ENCODE measurements around the gene UNKL.

The UNKL gene

DNA sequence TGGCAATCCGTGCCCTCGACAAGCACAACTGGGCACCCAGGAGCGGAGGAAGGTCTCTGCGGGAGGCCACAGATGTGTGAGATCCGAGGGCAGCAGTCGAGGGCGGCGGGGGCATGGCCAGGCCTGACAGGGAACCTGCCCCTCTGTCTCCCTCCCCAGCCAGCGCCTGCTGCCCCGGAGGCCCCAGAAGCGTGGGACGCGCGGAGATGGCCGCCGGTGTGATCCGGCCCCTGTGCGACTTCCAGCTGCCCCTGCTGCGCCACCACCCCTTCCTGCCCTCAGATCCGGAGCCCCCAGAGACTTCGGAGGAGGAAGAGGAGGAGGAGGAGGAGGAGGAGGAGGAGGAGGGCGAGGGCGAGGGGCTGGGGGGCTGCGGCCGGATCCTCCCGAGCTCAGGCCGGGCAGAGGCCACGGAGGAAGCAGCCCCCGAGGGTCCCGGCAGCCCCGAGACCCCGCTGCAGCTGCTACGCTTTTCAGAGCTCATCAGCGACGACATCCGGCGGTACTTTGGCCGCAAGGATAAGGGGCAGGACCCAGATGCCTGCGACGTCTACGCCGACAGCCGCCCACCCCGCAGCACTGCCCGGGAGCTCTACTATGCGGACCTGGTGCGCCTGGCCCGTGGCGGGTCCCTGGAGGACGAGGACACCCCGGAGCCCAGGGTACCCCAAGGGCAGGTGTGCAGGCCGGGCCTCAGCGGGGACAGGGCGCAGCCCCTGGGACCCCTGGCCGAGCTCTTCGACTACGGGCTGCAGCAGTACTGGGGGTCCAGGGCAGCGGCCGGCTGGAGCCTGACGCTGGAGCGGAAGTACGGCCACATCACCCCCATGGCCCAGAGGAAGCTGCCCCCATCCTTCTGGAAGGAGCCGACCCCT lies 18.1 kb upstream of the UNKL start:
- in situ Hi-C loops (cut with MboI; ENCODE audit: low sequenced_read_pairs): no loop called here

DNA sequence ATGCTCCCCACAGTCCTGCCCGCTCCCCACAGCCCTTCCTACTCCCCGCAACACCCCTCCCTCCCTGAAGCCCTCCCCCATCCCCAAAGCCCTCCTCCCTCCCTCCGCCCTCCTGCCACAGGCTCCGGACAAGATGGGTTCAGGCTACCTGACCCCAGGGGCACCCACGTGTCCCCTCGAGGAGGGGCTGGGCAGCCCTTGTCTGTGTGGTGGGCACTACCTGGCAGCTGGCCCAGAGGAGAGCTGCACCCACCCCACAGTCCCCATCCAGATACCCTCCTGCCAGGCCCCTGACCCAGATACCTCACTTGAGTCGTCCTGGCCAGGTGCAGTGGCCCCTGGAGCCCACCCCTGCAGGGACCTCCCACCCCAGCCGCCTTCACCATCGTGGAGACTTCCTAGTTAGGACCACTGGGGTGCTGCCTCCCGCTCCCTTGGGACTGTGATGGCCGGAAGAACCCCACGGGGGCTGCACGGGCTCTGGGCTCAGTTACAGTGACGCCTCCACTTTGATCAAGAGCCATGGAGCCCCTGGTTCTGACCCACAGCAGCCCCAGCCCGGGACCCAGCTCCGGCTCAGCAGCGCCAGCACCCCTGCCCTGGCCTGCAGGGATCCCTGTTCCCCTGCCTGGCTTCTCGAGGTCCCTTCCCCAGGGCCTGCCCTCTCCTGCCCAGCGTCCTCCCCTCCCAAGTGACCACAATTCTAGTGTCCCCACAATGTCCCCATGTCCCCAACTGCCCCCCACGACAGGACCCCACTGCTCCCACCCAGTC lies 17.2 kb upstream of the UNKL start:
- in situ Hi-C loops (cut with MboI; ENCODE audit: low sequenced_read_pairs): no loop called here

DNA sequence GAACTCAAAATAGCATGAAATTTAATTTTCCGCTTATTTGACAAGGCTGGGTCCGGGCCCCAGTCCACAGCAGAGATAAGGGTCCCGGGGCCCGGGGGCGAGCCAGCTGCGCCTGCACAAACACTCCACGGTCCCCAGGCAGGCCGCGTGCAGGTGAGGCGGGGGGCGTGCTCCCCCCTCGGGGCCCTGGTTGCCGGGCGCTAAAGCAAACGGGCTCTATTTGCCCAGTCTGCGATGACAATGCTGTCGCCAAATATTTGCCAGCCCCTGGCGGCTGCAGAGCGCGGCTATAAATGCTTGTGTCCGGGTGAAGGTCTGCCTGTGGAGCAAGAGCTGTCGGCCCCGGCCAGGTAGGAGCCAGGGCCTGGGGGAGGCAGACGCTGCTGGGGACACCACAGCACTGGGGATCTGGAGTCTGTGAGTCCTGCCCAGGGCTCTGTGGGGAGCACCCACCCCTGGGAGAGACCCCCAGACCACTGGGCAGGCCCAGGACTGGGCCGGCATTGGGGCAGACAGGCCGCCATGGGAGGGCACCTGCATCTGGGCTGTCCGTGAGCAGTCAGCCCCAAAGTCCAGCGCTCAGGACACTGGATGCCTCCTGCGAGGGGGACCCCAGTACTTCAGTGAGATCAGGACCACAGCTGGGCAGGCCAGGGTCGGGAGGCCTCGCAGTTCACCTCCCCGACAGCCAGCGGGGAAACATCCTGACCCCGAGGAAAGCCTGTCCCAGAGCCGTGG lies 16.4 kb upstream of the UNKL start, which contains the start of gene PERCC1:
Gene PERCC1 (plus strand): TSS at position 320 of the 738 bp plus-strand sequence. CDS start 1,516 bp downstream, outside the sequence.
- in situ Hi-C loops (cut with MboI; ENCODE audit: low sequenced_read_pairs): no loop called here

DNA sequence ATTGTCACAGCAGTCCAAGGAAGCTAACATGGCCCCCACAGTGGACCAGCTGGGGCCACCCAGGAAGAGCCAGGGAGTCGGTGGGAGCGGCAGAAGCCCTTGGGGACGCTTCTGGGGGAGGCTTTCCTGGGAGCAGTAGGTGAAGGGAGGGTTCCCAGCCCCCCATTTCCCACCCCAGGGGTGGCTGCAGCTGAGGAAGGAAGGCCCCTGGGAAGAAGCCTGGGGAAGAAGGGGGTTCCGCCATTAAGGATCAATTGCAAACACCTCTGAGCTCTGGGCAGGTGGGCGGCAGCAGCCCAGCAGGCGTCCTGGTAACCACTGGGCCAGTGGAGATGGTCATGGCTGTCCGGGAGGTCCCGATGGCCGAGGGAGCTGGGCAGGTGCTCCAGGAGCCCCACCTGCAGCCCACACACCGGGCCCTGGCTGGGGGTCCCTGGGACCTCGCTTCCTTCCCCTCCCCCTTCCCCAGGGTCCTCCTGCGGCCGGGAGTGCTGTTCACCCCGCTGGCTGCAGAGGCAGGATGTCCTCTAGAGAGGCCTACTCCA lies 15.8 kb upstream of the UNKL start:
- in situ Hi-C loops (cut with MboI; ENCODE audit: low sequenced_read_pairs): no loop called here

DNA sequence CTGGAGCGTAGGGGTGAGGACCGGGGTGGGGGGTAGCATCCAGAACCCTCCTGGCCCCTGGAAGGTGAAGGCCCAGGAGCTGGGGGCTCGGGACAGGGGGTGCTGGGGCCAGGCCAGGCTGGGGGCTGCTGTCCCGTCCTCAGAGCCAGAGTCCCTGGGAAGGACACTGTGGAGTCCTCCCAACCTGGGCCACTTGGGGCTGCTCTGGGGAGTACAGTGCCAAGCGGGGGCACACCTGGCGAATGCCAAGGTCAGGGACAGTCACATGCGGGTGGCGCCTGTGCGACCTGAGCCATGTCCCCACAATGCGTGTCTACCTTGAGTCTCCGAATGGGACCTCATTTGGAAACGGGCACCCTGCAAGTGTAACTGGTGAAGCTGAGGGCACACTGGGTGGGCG lies 15.1 kb upstream of the UNKL start:
- in situ Hi-C loops (cut with MboI; ENCODE audit: low sequenced_read_pairs): no loop called here

DNA sequence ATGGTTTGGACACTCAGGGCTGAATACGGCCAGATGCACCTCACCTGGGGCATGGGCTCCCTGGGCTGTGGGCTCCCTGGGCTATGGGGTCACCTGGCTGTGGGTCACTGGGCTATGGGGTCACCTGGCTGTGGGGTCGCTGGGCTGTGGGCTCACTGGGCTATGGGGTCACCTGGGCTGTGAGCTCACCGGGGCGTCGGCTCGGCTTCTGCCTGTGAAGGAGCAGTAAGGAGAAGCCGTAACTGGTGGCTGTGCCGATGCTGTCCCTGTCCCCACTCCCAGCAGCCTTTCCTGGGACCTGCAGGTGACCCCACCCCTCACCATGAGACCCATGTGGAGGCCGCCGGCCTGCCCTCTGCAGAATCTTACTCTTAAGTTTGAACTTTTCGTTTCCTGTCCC lies 14.5 kb upstream of the UNKL start:
- in situ Hi-C loops (cut with MboI; ENCODE audit: low sequenced_read_pairs): no loop called here

DNA sequence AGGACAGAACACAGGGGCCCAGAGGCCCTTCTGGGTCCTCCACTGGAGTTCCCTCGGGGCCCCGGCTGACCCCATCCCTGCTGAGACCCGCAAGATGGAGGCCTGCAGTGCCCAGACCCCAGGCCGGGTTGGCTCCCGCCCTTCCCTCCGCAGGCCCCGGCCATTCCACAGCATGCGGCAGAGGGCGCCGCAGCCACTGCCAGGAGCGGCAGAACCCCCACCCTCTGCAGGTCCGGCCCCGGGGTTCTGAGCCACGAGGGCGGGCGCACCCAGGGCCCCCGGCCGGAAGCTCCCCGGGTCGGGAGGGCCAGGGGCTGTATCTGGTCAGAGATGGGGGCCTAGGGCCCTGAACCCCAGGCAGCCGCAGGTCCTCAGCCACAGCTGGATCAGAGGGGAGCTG lies 14.0 kb upstream of the UNKL start:
- in situ Hi-C loops (cut with MboI; ENCODE audit: low sequenced_read_pairs): no loop called here

DNA sequence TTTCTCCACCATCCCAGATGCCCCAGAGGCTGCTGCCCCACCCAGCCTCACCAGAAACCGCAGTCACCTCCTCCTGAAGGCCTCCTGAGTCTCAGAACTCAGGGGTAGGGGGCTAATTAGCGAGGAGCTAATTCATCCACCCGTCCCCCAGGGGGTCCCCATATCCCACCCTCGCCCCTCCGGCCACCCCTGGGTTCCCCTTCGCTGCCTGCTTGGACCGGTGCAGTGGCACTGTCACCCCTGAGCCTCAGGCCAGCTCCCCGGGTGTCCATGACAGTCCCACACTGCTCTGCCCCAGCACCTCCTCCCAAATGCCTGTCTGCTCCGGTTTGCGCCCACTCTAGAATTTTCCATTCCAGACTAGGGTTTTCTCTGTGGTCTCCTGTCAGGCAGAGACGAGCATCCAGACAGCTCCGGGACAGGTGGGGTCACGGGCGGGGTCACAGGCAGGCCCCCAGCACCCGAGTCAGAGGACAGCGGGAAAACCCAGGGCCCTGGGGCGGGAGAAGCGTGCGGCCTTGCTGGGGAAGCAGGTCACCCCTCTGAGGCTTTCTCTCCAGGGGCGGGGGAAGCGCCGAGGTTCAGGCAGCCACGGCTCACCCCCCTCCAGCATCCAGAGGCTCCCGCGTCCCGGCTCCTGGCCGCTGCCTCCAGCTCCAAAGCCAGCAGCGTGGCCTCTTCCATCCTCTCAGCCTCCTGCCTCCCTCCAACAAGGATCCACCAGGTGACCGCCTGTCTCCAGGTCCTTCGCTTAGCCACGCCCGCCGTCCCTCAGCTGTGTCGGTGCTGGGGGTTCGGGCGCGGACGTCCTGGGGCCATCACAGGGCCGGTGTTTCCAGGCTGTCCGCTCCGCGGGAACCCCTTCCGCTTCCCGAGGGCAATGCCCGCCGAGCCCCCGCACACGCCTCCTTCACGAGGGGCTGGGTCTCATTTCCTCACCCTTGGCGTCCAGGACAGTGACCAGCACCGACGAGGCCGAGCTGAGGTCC lies 13.3 kb upstream of the UNKL start:
- in situ Hi-C loops (cut with MboI; ENCODE audit: low sequenced_read_pairs): no loop called here

DNA sequence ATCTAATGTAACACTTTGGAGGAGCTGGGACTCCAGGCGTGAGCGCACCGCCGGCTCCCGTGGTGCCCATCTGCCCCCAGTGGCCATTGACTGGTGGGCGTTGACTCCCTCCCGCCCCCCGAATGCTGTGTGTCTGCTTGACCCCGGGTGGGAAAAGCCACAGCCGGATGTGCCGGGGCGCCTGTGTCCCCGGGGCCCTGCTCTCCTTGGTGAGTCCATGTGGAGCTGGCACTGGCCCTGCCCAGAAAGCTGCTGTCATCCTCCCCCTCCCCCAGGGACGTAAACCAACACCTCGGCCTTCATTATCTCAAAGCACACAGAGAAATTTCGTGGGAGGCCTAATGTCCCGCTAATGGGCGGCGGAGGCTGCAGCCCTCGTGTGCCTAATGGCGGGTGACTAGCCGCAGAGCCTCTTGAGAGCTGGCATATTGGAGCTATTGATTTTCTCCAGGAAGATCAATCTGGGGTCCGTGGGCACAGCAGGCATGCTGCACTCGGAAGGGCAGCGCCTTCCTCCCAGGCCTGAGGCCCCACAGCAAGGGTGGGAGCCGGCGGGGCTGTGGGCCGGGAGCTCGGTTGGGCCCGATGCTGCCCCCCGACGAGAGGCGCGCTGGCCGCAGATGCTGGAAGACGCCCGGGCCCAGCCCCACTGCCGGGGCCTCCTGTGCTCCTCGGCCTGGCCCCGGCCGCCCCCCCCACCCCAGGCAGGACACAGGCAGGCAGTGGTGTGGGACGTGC lies 12.4 kb upstream of the UNKL start:
- in situ Hi-C loops (cut with MboI; ENCODE audit: low sequenced_read_pairs): no loop called here

DNA sequence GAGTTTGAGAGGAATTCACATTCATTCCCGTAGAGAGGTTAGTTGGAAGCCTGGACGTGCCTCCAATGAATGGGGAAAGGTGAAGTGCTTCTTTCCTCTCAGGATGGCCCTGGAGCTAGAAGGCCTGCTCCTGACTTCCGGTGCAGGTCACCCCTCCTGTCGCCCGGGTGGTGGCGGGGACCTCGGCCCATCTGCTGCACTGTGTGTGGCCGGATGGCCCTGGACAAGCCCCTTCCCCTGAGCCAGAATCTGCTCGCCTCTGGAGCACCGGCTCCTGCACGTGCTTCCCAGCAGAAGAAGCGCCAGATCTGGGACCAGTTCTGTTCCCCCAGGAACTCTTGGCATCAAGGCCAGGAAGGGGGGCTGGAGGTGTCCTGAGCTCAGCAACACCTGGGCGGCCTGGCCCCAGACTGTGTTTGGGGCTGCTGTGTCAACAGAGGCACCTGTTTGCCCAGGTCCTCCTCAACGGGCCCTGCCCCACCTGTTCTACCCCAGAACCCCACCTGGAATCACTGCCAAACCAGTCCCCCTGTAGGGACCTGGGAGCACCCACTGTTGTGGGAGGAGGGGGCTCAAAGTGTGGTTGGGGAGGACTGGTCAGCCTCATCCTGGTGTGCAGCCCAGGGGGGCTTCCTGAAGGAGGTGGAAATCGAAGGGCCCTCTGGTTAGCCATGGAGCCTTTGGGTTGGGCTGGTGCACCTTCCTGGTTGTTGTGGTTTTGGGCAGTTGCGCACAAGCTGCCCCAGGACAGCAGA lies 11.3 kb upstream of the UNKL start:
- in situ Hi-C loops (cut with MboI; ENCODE audit: low sequenced_read_pairs): no loop called here

DNA sequence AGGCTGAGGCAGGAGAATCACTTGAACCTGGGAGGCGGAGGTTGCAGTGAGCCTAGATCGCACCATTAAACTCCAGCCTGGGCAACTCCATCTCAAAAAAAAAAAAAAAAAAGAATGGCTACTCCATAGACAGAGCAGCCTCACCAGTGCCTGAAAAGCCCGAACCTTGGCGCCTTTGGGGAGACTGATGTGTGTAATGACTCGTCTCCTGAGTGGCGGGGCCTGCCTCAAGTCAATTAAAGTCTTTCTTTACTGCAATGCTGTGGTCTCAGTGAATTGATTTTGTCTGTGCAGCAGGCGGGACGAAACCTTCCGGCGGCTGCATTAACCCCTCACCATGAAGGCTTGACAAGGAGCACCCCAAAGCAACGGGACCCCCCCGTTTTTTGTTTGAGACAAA lies 9.5 kb upstream of the UNKL start:
- in situ Hi-C loops (cut with MboI; ENCODE audit: low sequenced_read_pairs): no loop called here

DNA sequence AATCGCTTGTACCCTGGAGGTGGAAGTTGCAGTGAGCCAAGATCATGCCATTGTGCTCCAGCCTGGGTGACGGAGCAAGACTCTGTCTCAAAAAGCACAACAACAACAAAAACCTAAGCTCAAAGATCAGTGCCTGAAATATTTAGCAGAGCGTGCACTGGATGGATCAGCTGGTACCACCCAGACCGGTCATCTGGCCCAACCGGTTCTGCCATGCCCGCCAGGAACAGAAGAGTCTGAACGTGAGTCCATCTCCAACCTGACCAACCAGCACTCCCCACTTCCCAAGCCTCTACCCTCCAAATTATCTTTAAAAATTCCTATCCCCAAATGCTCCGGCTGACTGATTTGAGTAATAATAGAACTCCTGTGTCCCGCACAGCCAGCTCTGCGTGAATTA lies 7.6 kb upstream of the UNKL start:
- in situ Hi-C loops (cut with MboI; ENCODE audit: low sequenced_read_pairs): no loop called here

DNA sequence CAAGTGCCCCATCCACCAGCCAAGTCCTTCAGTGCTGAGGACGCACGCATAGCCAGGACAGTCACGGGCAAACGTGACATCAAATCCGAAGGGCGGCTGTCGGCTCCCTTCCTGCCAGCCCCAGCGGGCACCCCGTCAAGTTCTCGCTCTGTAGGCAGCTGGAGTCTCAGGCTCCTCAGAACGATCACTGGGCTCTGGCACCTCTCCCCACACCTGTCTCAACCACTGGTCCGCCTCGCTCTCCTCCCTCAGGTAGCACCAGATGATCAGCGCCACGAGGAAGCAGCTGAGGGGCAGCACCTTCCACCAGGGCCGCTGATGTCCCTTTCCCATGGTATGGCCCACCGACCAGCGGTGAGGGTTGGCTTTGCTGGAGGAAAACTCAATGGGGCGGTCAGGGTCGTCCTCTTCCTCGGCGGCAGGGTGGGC lies 5.6 kb upstream of the UNKL start:
- in situ Hi-C loops (cut with MboI; ENCODE audit: low sequenced_read_pairs): no loop called here

DNA sequence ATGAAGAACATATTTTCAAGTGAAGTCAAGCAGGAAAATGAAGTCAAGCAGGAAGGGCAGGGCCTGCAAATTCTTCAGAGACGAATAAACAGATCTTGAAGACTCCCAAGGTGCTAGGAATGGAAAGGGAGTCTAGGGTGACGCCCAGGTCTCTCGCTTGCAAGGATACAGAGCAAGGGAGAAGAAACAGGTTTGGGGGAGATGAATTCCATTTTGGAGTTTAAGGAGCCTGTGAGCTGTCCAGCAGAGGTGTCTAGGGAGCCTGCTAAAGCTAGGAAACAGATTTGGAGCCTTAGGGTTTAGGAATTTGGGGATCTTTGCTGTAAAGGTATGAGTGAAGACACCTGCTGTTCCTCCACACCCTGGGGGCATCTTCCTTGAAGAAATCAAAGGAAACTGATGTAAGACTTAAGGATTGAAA lies 2.0 kb upstream of the UNKL start:
- in situ Hi-C loops (cut with MboI; ENCODE audit: low sequenced_read_pairs): no loop called here

DNA sequence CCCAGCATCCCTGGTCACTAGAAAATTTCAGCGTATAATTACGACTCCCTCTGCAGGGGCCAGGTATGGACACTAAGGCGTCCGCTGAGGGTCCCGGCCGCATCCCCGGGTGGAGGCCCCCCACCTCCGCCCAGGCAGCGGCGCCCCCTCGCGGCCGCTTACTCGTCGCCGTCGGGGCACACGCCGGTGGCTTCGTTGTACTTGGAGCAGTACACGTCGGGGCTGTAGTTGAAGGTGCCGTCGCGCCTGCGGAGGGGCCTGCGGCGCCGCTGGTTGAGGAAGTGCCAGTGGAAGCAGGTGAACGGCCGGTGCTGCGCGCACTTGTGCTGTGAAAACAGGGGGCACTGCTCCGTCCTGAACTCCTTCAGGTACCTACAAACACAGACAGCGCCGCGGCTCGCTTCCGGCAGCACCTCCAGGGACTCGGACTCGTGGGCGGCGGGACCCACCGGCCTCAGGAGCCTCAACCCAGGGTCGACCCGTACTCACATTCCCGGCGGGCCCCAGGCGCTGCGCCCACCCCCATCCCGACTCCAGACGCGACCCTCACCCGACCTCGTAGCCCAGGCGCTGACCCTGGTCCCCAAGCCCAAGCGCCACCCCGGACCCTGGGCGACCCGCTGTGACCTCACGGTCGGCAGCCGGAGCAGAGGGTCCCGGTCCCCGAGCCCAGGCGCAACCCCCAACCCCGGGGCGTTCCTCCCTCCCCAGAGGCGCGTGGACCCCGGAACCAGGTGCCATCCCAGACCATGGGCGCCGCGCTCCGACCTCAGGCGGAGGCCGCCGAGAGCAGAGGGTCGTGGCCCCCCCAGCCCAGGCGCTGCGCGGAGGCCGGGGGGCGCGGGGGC lies 596 bp downstream of the UNKL start:
- in situ Hi-C loops (cut with MboI; ENCODE audit: low sequenced_read_pairs): no loop called here

DNA sequence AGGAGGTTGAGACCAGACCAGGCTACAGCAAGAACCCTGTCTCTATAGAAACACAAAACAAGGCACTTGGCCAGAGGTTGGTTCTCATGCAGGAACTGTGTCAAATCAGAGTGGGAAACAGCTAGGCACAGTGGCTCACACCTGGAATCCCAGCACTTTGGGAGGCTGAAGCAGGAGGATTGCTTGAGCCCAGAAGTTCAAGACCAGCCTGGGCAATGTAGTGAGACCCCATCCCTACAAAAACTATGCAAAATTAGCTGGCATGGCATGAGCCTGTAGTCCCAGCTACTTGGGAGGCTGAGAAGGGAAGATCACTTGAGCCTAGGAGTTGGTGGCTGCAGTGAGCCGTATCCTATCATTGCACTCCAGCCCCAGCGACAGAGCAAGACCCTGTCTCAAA lies 1.7 kb downstream of the UNKL start:
- in situ Hi-C loops (cut with MboI; ENCODE audit: low sequenced_read_pairs): no loop called here

DNA sequence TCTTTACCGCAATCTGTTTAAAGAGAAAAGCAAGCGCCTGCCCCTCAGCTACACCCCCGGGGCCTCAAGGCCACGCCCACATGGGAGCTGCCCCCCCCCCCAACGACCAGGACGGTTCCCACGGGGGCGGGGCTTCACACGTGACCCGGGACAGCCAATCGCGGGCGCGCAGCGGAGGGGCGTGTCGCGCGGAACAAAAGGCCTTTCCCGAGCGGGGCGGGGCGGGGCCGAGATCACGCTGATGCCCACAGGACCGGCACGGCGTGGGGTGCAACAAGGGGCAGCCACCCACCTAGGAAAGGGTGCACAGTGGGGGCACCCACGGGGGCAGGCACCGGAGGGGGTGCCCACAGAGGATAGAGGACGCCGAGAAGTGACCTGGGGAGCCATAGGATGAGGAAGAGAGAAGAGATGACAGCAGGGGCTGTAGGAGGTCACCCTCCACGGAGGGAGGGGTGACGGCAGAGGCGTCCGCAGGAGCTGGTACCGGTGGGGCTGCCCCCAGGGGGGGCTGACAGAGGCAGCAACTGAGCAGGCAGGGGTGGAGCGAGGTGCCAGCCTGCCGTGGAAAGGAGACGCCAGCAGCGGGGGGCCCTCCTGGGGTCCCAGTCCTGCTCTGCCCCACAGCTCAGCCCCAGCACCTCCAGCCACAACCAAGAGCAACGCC lies 6.2 kb downstream of the UNKL start:
- in situ Hi-C loops (cut with MboI; ENCODE audit: low sequenced_read_pairs): no loop called here
